GM20431 (cell line): ENCODE measurements around the gene DLGAP4.
"Not testable (repeated sequence)": the region's sequence is repeated elsewhere in the genome, so short reads cannot be mapped to it uniquely, and the experiment has no call there.

Experiments
- in situ Hi-C: fragments of 300-500 bp; cut with MseI, MboI; formaldehyde crosslinking; loops from one replicate; pipeline ENCODE4 v1.15.0; 2020; ENCODE audit warnings: low sequenced_read_pairs; ENCODE audit not compliant: unreplicated experiment

The DLGAP4 gene

DNA sequence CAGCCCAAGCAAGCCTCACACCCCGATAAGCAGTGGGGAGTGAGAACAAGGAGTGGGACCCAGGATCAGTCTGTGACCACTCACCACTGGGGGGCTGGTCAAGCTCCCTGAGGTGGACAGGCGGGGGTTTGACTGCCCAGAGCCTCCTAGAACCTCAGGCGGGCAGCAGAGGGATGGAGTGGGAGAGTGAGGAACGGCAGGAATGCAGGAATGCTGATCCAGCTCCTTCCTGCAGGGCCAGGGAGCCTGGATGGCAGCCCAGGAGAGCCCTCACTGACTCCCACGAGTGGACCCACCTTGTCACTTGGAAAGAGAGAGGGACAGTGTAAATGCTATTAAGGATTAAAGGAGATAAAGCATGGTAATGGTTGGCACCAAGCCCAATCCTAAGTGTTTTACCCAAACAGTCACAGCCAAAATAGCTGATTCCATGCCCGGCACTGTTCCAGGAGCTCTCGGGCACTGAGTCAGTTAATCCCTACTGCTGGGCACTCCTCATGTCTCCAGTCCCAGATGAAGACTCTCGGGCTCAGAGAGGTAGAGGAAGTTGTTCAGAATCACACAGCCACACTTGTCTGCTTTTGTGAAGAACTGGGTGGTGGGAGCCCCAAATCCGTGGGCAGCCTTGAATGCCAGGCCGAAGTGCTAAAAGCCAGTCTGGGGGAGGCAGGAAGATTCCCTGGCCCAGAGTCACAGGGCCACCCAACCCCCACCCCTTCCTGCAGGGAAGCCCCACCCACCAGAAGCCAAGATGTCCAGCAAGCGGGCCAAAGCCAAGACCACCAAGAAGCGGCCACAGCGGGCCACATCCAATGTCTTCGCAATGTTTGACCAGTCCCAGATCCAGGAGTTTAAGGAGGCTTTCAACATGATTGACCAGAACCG is 238.2 kb downstream of the DLGAP4 start:
- in situ Hi-C loops: no loop called here

- in situ Hi-C loops: no loop called here
Observed at GRCh38 chr20:36546111-36546736, 240.1 kb downstream of the DLGAP4 start.

- in situ Hi-C loops: no loop called here
Observed at GRCh38 chr20:36547186-36548005, 241.3 kb downstream of the DLGAP4 start.

DNA sequence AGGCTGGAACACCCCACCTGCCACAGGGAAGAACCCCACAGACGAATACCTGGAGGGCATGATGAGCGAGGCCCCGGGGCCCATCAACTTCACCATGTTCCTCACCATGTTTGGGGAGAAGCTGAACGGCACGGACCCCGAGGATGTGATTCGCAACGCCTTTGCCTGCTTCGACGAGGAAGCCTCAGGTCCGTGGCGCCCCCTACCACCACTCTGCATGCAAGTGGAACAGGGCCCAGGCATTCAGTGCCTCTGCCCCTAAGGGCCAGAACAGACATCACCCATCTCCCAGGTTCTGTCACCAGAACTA is 241.8 kb downstream of the DLGAP4 start:
- in situ Hi-C loops: no loop called here

GRCh38 chr20:36548704-36549627 is 242.8 kb downstream of the DLGAP4 start:
- in situ Hi-C loops: no loop called here

DNA sequence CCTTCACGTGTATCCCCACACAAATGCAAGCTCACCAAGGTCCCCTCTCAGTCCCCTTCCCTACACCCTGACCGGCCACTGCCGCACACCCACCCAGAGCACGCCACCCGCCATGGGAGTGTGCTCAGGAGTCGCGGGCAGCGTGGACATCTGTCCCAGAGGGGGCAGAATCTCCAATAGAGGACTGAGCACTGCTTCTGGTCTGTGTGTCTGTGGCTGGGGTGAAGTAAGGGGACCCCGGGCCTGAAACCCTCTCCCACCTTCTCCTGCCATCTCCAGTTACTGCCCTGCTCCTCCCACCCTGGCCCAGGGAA is 243.4 kb downstream of the DLGAP4 start:
- in situ Hi-C loops: no loop called here

GRCh38 chr20:36549942-36550789 is 244.0 kb downstream of the DLGAP4 start:
- in situ Hi-C loops: no loop called here

DNA sequence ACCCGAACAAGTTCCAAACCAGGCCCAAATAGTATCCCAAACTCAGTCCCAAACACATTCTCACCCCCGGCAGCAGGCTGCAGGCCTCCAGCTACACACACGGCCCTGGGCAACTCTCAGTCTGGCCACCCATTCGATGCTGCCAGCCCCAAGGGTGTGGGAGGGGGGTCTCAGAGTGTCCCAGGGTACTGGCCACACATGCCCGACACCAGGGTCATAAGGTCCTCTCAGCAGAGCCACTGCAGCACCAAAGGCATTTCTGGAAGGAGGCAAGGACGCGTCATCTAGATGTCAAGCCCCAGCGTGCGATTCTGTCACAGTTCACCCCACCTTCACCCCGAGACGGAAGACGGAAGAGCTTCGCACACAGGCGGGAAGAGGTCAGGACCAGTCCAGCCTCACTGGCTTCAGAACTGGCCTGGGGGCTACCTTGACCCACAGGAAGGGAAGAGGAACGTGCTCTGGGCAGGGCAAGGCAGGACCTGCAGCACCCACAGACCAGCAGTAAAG is 244.7 kb downstream of the DLGAP4 start:
- in situ Hi-C loops: no loop called here

DNA sequence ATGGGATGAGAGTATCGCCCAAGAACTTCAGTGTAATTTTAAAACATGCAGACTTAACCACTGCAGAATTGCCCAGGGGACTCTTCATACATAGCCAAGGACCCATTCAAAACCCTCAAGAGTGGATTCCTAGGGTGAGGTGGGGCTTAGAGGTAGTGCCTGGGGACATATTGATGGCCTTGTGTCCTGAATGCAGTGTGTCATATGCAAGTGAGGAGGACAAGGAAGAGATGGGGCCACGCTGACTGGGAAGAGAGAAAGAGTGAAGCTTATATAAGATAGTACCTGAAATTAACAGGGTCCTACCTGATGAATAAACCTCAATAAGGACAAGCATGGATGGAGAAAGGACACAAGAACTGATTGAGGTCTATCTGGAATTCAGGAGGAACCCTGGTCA is 249.1 kb downstream of the DLGAP4 start:
- in situ Hi-C loops: no loop called here

GRCh38 chr20:36562724-36563123 is 256.6 kb downstream of the DLGAP4 start:
- in situ Hi-C loops: no loop called here

DNA sequence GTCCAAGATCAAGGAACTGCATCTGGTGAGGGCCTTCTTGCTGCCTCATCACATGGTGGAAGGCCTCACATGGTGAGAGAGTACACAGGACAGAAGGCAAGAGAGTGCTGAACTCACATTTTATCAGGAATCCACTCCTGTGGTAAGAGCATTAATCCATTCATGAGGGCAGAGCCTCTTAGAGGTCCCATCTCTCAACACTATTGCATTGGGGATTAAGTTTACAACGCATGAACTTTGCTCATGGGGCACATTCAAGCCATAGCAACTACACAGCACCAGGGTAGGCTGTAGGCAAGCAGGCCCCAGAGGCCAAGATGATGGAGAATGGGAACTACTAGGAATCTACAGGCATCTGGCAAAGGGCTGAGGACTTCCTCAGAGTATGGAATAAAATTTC is 257.2 kb downstream of the DLGAP4 start:
- in situ Hi-C loops: no loop called here

- in situ Hi-C loops: not testable (repeated sequence)
Observed at GRCh38 chr20:36564078-36564725, 258.1 kb downstream of the DLGAP4 start.

DNA sequence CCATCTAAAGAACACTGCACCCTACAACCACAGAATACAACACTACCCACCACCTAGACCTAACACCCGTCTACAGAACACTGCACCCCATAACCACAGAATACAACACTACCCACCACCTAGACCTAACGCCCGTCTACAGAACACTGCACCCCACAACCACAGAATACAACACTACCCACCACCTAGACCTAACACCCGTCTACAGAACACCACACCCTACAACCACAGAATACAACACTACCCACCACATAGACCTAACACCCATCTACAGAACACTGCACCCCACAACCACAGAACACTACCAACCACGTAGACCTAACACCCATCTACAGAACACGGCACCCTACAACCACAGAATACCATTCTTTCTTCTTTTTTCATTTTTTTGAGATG is 258.6 kb downstream of the DLGAP4 start:
- in situ Hi-C loops: not testable (repeated sequence)

DNA sequence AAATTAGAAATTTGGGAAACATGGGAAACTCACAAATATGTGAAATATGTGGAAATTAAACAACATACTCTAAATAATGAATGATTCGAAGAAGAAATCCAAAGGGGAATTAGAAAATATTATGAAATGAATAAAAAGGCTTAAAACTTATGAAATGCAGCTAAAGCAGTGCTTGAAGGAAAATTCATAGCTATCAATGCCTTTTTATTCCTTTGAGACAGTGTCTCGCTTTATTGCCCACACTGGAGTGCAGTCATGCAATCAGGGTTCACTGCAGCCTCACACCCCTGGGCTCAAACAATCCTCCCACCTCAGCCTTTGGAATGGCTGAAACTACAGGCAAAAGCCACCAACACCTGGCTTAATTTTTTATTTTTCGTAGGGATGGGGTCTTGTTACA is 259.4 kb downstream of the DLGAP4 start:
- in situ Hi-C loops: no loop called here

GRCh38 chr20:36569847-36570429 is 263.8 kb downstream of the DLGAP4 start:
- in situ Hi-C loops: no loop called here

DNA sequence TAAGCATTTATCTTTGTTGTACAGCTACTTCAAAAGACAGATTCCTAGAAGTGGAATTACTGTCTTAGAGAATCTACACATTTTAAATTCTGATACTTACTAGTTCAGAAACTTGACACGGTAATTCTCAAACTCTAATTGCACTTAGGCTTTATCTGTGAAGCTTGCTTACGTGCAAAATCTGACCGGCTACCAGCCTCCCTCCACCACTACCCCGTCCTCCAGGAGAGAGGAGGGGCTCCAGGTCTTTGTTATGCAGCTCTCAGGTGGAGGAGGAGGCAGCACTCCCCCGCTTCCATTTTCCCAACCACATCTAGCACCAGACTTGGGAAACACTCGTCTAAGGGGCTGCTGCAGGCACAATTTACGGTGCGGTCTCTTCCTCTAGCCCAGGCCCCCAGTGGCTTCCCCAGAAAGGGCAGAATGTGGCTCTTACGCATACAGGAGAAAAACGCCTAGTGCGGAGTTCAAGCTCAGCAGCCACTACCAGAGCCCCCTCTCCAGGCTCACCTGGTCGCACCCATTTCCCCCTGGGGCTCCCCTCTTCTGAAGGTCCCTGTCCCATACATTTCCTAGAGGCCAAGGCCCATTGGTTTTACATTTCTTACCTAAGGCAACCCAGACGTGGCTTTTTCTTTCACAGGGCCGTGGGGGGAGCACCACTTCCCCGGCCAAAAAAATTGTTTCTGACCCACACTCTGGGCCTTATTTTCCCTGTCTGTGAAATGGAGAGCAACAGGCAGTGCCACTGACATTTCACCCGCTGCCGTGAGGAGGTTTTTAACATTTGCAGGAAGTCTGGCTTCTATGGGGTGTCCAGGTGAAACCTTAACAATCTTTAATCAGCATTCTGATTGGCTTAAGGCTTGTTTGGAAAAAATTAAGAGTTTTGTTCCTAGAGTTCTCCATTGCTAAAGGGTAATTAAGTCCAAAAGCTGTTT is 265.7 kb downstream of the DLGAP4 start:
- in situ Hi-C loops: no loop called here

GRCh38 chr20:36572701-36573102 is 266.6 kb downstream of the DLGAP4 start:
- in situ Hi-C loops: no loop called here
